ENCODE results near the gene MEGF9. TPM values are rescaled to one million over a fixed set of nuclear protein-coding genes. Genes with fewer than 3 reads are reported as not detected.
A peak's percentile ranks its signal among the peaks of the same experiment; 100 is the strongest.

Gene MEGF9
- total and polyA plus RNA-seq, 2 of the 13 experiments (the other 11 are each of a cell fraction or from before 2014, with no cell fraction given), result 3.1 to 3.3 TPM

DNA sequence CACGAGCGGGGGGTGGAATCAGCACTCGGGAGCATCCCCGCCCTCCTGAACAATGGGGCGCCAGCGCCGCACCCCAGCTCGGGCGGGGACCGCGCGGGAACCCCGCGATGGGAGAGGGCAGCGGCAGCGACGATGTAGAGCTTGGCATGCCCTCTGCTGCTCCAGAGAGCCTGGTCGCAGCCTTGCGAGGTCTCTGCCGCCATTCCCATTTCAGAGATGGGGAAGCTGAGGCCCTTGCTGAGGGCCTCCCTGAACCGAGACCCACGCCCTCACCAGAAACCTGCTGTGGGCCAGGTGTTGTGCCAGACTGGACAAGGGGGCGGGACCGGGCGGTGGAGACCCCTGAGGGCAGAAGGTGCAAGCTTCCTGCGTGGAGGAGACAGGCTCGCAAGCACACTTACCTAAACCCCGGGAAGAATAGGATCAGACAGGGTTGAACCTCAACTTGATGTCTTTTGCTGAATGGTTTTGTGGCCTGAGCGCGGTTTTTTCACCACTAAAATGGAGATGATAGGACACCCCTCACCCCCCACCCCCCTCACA lies 647 bp upstream of the MEGF9 start (continued):
- TF ChIP-seq, protein P1, sequence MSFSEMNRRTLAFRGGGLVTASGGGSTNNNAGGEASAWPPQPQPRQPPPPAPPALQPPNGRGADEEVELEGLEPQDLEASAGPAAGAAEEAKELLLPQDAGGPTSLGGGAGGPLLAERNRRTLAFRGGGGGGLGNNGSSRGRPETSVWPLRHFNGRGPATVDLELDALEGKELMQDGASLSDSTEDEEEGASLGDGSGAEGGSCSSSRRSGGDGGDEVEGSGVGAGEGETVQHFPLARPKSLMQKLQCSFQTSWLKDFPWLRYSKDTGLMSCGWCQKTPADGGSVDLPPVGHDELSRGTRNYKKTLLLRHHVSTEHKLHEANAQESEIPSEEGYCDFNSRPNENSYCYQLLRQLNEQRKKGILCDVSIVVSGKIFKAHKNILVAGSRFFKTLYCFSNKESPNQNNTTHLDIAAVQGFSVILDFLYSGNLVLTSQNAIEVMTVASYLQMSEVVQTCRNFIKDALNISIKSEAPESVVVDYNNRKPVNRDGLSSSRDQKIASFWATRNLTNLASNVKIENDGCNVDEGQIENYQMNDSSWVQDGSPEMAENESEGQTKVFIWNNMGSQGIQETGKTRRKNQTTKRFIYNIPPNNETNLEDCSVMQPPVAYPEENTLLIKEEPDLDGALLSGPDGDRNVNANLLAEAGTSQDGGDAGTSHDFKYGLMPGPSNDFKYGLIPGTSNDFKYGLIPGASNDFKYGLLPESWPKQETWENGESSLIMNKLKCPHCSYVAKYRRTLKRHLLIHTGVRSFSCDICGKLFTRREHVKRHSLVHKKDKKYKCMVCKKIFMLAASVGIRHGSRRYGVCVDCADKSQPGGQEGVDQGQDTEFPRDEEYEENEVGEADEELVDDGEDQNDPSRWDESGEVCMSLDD (CRISPR knock-in tag; IDR thresholded peaks at IDR 0.05; ENCODE audit: borderline replicate concordance), result peak; percentile 90; the same call in 1 of the 2 replicates
- TF ChIP-seq ZNF296 (CRISPR knock-in tag; conservative IDR thresholded peaks at IDR 0.05), result no peak
- TF ChIP-seq U2AF2 (IDR thresholded peaks at IDR 0.05; ENCODE audit: low read depth, low read length), result 0 out of 2 replicates have a peak, but pooled peaks have one; percentile 22
- peak; percentile 0; the same call in 1 of the 2 replicates for TF ChIP-seq ISL2 (CRISPR knock-in tag; IDR thresholded peaks at IDR 0.05)
- 0 out of 2 replicates have a peak, but pooled peaks have one; percentile 11 for TF ChIP-seq ZFYVE20 (CRISPR knock-in tag; IDR thresholded peaks at IDR 0.05; ENCODE audit: borderline replicate concordance, low read depth)
- 0 out of 2 replicates have a peak, but pooled peaks have one; percentile 8 for TF ChIP-seq ERF (CRISPR knock-in tag; IDR thresholded peaks at IDR 0.05)
- TF ChIP-seq ADNP (CRISPR knock-in tag; IDR thresholded peaks at IDR 0.05), result peak; percentile 98
- TF ChIP-seq TCF7 (IDR thresholded peaks at IDR 0.05; ENCODE audit: low read depth), result no peak
- TF ChIP-seq, protein P2, sequence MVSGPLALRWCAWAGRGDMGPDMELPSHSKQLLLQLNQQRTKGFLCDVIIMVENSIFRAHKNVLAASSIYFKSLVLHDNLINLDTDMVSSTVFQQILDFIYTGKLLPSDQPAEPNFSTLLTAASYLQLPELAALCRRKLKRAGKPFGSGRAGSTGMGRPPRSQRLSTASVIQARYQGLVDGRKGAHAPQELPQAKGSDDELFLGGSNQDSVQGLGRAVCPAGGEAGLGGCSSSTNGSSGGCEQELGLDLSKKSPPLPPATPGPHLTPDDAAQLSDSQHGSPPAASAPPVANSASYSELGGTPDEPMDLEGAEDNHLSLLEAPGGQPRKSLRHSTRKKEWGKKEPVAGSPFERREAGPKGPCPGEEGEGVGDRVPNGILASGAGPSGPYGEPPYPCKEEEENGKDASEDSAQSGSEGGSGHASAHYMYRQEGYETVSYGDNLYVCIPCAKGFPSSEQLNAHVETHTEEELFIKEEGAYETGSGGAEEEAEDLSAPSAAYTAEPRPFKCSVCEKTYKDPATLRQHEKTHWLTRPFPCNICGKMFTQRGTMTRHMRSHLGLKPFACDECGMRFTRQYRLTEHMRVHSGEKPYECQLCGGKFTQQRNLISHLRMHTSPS (CRISPR knock-in tag; IDR thresholded peaks at IDR 0.05; ENCODE audit: low read depth), result 0 out of 2 replicates have a peak, but pooled peaks have one; percentile 3
- TF ChIP-seq KDM1A (CRISPR knock-in tag; IDR thresholded peaks at IDR 0.05), result peak; percentile 99
- TF ChIP-seq ZBTB20 (CRISPR knock-in tag; IDR thresholded peaks at IDR 0.05; ENCODE audit: borderline replicate concordance, low read depth), result no peak
- no peak for TF ChIP-seq ATF7 (IDR thresholded peaks at IDR 0.05)
- no peak for TF ChIP-seq ATF7 (CRISPR knock-in tag; IDR thresholded peaks at IDR 0.05)
- TF ChIP-seq, protein P3, sequence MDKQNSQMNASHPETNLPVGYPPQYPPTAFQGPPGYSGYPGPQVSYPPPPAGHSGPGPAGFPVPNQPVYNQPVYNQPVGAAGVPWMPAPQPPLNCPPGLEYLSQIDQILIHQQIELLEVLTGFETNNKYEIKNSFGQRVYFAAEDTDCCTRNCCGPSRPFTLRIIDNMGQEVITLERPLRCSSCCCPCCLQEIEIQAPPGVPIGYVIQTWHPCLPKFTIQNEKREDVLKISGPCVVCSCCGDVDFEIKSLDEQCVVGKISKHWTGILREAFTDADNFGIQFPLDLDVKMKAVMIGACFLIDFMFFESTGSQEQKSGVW (CRISPR knock-in tag; IDR thresholded peaks at IDR 0.05; ENCODE audit: borderline replicate concordance), result no peak
- no peak for TF ChIP-seq ZMAT5 (CRISPR knock-in tag; IDR thresholded peaks at IDR 0.05; ENCODE audit: borderline replicate concordance, low read depth)
- TF ChIP-seq MED8 (CRISPR knock-in tag; IDR thresholded peaks at IDR 0.05; ENCODE audit: insufficient replicate concordance), result peak; percentile 60
- no peak for TF ChIP-seq ZNF652 (CRISPR knock-in tag; IDR thresholded peaks at IDR 0.05; ENCODE audit: borderline replicate concordance, low read depth)
- TF ChIP-seq KAT2B (IDR thresholded peaks at IDR 0.05; ENCODE audit: borderline replicate concordance, low read depth, low read length), result no peak
- peak; percentile 82; the same call in 1 of the 2 replicates for TF ChIP-seq ZNF605 (CRISPR knock-in tag; IDR thresholded peaks at IDR 0.05)
- TF ChIP-seq ARID5B (CRISPR knock-in tag; IDR thresholded peaks at IDR 0.05), result 0 out of 2 replicates have a peak, but pooled peaks have one; percentile 2
- 0 out of 2 replicates have a peak, but pooled peaks have one; percentile 41 for TF ChIP-seq POGZ (CRISPR knock-in tag; IDR thresholded peaks at IDR 0.05)
